Measurements from ENCODE around the gene FBXL17.

Gene FBXL17

DNA sequence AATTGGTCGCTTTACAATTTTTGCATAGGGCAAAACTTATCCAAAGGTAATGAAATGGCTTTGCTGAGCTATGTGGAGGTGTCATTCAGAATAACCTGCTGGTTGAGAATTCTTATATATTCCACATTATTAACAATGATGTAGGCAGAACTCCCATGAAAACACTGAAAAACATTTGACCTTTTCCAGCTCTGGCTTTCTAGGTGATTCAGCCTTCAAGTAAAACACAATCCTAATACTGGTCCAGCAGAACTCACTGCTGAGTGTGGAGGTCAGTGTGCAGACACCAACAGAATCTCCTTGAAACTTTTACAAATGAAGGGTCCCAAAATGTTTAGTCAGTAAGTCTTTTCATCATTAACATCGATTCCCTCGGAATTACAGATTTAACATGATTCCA lies 549.2 kb downstream of the FBXL17 start:
- no peak for FAIRE-seq
- no peak for DNase-seq (ENCODE audit: insufficient read length, low spot score)

DNA sequence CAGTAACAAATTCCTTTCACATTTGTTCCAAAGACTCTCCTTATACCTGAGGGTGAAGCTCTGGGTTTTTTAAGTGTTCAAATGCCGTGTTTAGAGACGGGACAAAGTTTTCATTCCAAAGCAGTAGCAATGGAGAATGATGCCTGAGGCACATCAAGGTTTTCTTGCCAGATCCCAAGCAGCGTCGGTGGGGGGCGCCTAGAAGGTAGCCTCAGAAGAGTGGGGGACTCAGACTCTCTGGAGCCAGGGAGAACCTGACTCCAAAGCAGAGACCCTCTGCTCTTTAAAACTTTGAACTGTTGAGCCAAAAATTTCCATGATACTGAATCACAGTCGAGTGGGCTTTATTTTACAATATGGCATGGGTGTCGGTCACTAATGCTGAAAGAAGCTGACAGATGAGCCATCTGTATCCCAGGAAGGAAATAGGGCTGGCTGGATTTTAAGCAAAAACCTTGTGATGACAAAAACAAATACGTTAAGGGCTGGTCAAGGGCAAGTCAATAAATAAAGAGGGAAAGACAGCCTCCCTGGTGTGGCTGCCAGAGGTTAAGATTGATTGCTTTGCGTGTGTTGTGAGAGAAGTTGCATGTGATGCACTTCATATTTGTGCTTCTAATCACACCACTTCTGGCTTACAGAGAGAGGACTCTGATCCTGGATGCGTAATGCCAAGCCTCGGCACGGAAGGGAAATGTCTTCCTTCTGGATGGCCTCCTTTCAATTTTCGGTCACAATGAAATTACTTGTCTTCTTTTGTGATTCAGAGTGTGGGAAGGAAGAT lies 550.1 kb downstream of the FBXL17 start:
- FAIRE-seq, result no peak
- DNase-seq (ENCODE audit: insufficient read length, low spot score), result no peak

DNA sequence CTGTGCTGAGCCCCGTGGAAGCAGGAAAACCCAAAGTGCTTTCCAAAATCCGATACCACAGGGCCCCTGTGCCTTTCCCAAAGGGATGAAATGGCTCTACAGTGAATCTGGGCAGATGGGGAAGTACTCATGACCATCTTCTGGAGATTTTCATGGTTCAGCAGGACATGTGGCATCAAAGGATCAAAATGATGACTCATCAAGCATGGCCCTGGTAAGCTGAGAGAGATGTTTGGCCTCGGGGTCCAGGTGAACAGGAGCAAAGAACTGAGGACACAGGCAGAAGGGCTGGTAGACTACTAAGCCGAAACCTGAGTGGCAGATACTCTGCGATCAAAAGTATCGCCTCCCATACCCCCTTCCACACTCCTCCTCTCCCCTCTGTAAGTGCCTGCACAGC lies 551.1 kb downstream of the FBXL17 start:
- no peak for DNase-seq (ENCODE audit: insufficient read length, low spot score)
- FAIRE-seq, result no peak

DNA sequence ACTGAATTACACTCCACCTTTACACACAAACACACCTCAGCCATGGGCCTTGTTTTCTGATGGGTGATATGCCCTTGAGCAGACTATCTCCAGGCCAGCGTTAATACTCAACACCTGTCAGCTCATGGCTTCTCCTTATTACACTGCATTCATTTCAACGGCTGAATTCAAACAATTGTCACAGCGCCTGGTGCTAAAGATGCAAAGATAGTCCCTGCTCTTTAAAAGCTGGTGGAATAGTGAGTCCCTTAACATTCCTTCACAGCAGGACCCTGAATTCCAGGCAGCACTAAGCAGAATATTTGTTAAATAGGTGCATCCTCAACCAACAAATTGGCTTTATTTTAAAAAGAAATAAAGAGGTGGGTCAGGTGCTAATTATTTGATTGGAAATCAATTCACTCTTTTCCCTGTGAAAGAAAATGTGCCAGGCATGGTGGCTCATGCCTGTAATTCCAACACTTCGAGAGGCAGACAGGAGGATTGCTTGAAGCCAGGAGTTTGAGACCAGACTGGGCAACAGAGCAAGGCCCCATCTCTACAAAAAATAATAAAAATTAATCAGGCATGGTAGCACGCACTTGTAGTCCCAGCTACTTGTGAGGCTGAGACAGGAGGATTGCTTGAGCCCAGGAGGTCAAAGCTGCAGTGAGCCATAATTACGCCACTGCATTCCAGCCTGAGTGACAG lies 555.4 kb downstream of the FBXL17 start:
- FAIRE-seq (no peak), DNase-seq (ENCODE audit: insufficient read length, low spot score) (no peak)

DNA sequence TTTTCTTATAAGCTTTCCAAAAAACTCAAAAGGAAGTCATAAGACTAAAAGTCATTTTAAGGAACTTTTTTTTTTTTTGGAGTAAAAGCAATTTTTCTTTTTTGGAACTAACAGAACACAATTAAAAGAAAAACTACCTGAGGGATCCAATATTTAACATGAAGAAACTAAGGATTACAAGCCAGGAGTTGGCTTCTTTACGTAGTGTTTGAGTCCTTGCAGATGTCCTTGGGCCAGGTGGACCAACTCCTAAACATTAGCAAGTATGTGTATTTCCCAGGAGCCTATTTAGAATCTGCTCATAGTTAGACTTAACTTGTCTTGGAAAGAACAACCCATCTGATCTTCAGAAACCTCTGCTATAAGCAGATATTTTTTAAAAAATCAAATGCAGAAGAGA lies 557.1 kb downstream of the FBXL17 start:
- FAIRE-seq, result no peak
- no peak for DNase-seq (ENCODE audit: insufficient read length, low spot score)

DNA sequence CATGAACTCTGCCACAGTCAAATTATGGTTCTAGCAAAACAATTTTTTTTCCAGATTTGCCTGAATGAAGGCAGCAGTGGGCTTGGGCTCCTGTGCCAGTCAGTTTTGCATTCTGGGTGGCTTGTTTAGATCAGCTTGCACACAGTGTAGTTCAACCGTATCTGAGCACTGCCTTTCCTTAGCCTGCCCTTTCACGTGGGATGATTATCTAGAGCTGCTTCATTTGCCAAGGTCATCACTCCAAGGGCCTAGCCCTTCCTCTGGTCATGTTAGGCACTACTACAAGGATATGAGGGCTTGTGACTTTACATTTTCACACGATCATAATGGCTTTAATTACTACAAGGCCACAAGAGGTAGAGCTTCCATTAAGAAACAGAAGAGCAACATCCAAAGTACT lies 560.6 kb downstream of the FBXL17 start:
- DNase-seq (ENCODE audit: insufficient read length, low spot score) (no peak), FAIRE-seq (no peak)

DNA sequence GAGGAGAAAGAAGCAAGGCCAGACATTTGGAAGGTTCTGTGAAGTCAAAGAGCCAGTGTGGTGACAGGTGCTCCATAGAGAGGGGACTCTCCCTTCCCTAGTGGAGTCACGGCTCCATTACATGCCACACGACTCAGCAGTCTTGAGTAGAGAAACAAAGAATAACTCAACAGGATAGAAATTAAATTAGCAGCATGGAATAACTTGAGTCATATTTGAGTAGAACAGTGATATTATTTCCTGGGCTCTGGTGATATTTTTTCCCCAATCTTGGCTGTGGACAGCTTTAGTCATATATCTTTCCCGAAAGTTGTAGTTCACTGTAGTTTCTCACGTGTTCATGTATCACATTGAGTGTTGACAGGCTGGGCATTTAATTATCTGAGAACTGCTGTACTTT lies 561.5 kb downstream of the FBXL17 start:
- DNase-seq (ENCODE audit: insufficient read length, low spot score) (no peak), FAIRE-seq (no peak)

DNA sequence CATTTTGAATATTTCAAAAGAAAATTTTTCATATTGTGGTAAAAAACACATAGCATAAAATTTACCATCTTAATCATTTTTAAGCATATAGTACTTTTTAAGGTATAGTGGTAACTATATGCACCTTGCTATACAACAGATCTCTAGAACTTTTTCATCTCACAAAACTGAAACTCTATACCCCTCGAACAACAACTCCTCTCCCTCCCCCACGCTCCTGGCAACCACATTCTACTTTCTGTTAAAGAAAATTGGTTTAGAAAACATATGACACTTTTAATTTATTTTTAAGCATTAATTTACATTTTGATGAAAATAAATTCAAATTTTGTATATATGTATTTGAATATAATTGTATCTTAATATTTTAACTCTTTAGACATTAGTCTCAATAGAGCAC lies 563.9 kb downstream of the FBXL17 start:
- DNase-seq (ENCODE audit: insufficient read length, low spot score) (no peak), FAIRE-seq (no peak)

DNA sequence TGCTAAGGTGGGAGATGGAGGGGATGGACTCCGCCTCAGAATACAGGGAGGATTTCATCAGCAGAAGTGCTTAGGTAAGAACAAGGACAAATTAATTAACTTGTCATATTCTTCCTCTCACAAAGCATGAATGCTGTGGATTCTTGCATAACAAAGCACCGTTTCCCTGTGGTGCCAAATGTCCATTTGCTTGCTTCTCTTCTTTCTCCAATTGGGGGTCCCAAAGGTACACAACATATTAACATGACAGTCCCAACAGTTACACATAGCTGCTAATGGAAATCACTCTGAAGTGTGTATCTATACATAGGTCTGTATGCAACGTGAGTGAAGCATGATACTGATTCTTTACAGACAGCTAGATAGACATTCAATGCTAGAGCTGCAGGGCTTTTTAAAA lies 564.5 kb downstream of the FBXL17 start:
- FAIRE-seq, result no peak

DNA sequence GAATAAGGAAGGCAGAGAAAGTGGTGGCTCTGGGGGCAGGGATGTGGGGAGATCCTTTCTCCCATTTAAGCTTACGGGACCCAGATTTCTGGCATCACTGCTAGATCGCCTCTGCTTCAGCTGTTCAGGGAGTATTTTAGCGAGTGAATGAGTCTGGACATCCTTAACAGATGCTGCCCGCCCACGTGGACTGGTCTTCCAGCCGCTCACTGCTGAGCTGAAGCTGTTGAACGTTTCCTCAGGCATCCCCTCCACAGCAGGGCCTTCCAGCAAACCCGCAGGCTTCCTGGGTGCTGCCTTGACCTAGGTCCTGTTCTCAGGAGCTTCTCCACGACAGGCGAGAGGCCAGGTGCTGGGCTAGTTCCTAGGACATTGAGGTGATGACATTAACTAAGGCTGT lies 566.8 kb downstream of the FBXL17 start:
- DNase-seq (ENCODE audit: insufficient read length, low spot score) (no peak), FAIRE-seq (no peak)

More for the DNA sequence above, 564.5 kb downstream of the FBXL17 start:
- no peak for DNase-seq (ENCODE audit: insufficient read length, low spot score)

DNA sequence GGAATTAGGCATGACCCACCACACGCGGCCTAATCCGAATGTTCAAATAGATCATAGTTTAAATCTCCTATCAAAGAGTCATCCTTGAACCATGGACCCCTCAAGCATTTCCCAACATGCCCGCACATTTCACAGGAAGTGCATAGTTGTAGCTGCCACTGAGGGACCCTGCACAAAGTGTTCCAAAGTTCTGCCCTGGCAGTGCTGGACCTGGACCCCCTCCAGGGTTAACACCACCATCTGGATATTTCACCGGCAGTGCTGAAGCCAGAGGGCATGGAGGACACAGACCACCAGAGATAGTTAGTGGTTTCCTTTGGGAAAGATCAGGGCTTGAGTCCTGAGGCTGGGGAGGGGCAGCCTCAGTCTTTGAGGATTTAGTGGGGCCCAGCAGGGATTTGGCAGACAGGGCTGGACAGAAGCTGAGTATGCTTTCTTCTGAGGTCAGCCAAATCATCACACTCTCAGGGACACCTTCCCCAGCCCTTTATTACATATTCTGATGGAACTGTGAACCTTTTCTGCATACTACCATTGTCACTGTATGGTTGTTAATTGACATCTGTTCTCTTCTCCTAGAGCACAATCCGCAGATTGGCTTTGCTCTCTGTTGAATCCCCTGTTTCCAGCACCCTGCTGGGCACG lies 567.6 kb downstream of the FBXL17 start:
- FAIRE-seq (no peak), DNase-seq (ENCODE audit: insufficient read length, low spot score) (no peak)

DNA sequence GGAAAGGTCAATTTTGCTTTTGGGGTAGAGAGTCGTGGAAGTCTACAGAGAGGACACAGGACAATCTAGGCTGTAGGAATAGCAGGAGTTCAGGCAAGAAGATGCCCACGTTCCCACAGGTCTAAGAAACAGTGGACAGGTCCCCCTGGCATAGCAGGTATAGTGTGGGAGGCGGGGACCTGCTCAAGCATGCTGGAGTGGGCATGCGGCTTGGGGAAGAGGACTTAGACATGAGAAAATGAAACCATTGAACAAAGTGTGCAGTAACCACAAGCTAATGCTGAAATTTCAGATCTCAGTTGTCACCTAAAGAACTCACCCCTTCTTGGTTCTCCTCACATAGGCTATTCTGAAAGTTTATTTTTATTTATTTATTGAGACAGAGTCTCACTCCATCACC lies 568.3 kb downstream of the FBXL17 start:
- DNase-seq (ENCODE audit: insufficient read length, low spot score) (peak; percentile 5), FAIRE-seq (no peak)

DNA sequence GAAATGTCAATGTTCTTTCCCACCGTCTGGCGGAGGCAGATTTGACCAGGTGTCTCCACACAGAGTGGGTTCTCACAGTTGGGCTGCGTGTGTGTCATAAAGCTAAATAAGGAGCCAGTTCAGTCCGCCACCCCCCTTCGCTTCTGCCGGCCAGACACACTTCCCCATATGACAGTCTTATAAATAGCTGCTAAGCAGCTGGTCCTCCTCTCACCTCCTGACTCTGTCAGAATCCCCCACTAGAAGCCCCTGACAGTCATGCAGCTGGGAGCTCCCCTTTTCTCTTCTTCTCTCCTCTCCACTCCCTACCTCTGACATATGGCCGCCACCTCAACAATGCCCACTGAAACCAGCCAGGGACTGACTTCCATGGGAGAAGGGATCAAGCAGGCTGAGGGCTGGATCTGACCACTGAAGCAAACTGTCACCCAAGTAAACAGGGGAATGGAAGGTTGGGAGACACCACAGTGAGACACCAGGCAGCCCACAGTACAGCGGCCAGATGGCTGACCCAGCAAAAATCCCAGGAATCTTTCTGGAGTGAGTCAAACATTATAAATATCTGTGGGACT lies 569.2 kb downstream of the FBXL17 start:
- DNase-seq (ENCODE audit: insufficient read length, low spot score) (no peak), FAIRE-seq (no peak)

DNA sequence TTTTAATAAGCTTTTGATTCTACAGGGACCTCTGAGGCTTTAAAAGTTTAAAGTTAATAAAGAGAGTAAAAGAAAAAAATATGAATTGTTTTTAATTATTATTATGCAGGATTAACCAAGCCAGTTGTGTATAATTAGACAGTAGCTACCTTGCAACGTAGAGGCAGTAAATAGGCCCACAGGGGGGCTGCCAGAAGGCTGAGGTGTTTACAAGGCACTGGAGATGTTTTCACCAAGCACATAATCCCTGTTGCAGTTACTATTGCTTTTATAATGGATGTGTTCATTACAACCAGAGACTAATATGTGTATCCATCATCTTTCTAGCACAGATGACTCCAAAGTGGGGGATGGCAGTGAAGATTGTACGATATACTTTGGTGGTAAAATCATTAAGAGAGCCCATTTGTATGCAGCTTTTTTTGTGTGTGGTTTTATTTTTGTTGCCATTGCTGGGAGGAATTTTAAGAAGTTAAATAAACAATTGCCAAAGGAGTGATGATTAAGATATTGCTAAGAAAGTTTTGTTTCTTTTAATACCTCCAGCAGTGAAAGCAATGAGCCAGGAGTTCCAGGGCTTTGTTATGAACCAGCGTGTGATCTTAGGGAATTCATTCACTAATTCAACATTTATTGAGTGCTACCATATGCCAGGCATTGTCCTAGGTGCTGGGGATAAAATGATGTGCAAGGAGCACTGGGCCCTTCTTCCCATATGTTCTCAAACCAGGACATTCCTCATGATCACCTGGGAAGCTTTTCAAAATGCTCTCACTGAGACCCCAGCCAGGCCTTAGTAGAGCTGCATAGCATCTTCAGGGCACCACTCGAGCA lies 572.5 kb downstream of the FBXL17 start:
- DNase-seq (ENCODE audit: insufficient read length, low spot score) (no peak), FAIRE-seq (no peak)

Data from GM19239 (cell line).